A673 (cell line): ENCODE results near the gene SLC39A12. TPM values are rescaled to one million over a fixed set of nuclear protein-coding genes. Genes with fewer than 3 reads are reported as not detected.

Experiments used
- BruUV-seq: library from RNA; stranded (reverse); fragments of 400-500 nt; replicated peaks from 2 replicates; lab custom pipeline; 2021; lab: Mats Ljungman, UMichigan
- CTCF ChIA-PET: fragments of 300-600 bp; sonication (Branson Sonifier 250); formaldehyde crosslinking; loops from one replicate; lab custom pipeline; 2022; ENCODE audit warnings: antibody characterized with exemption; lab: Charles Lee
- POLR2A ChIA-PET: fragments of 300-600 bp; sonication (Branson Sonifier 250); formaldehyde crosslinking; loops from one replicate; lab custom pipeline; 2022; ENCODE audit warnings: antibody characterized with exemption; ENCODE audit not compliant: low non-redundant PET; lab: Charles Lee
- DNase-seq: peaks from one replicate; pipeline ENCODE4 v3.0.0-alpha.2; 2015; ENCODE audit warnings: low spot score
- H3K27ac ChIP-seq: fragments of 200-600 bp; sonication (generic); 2 replicates; pipeline ENCODE4 v1.5.1; 2016; ENCODE audit warnings: mixed run types, low read depth, mild to moderate bottlenecking, mixed read lengths, antibody characterized with exemption, low read length; ENCODE audit not compliant: poor library complexity, severe bottlenecking
- H3K27me3 ChIP-seq: fragments of 200-600 bp; sonication (generic); replicated peaks from 2 replicates; pipeline ENCODE4 v1.6.1; 2017; ENCODE audit warnings: mixed run types, low read depth, mild to moderate bottlenecking, mixed read lengths, antibody characterized with exemption, low read length; ENCODE audit not compliant: insufficient read depth, poor library complexity
- H3K36me3 ChIP-seq: fragments of 200-600 bp; sonication (generic); 2 replicates; pipeline ENCODE4 v1.6.1; 2016; ENCODE audit warnings: mixed run types, mild to moderate bottlenecking, mixed read lengths, antibody characterized with exemption, low read length; ENCODE audit not compliant: insufficient read depth, poor library complexity, severe bottlenecking
- H3K4me1 ChIP-seq: fragments of 200-600 bp; sonication (generic); 2 replicates; pipeline ENCODE4 v1.6.1; 2017; ENCODE audit warnings: mixed run types, mild to moderate bottlenecking, mixed read lengths, antibody characterized with exemption, low read length; ENCODE audit not compliant: insufficient read depth, poor library complexity, severe bottlenecking
- H3K4me3 ChIP-seq: fragments of 200-600 bp; sonication (generic); 2 replicates; pipeline ENCODE4 v1.5.1; 2016; ENCODE audit warnings: low read depth, mixed run types, mild to moderate bottlenecking, mixed read lengths, low read length; ENCODE audit not compliant: poor library complexity, severe bottlenecking
- H3K9me3 ChIP-seq: fragments of 200-600 bp; sonication (generic); 2 replicates; pipeline ENCODE4 v1.6.1; 2016; ENCODE audit warnings: mixed run types, low read depth, mild to moderate bottlenecking, mixed read lengths, antibody characterized with exemption, low read length; ENCODE audit not compliant: poor library complexity, severe bottlenecking
- CTCF ChIP-seq: fragments of 300-800, 200-600 bp; sonication (generic); conservative IDR thresholded peaks from 2 replicates; pipeline ENCODE4 v1.5.1; 2017; ENCODE audit warnings: low read depth, mild to moderate bottlenecking, antibody characterized with exemption, low read length, moderate library complexity, mixed read lengths
- EZH2 ChIP-seq: fragments of 200-600 bp; sonication (generic); IDR thresholded peaks from 2 replicates; pipeline ENCODE4 v1.6.1; 2017; ENCODE audit warnings: borderline replicate concordance, low read depth, mild to moderate bottlenecking, mixed read lengths, antibody characterized with exemption, low read length; ENCODE audit not compliant: poor library complexity, severe bottlenecking
- intact Hi-C: fragments of 100-400 bp; cut with micrococcal nuclease; formaldehyde crosslinking; loops from one replicate; pipeline ENCODE4 v1.10.0; 2022; ENCODE audit not compliant: unreplicated experiment
- total RNA-seq: library from RNA; stranded (reverse); gene quantifications from 2 replicates; pipeline ENCODE4 v1.2.3, GENCODE V29; 2021

SLC39A12 gene
- total RNA-seq, 1 experiment from 2014 or later, result not detected

GRCh38 chr10:17992266-17992665, 40.5 kb downstream of the SLC39A12 start:
- CTCF ChIA-PET, result no interaction called here
- intact Hi-C loops, result no loop called here
- Histone ChIP-seq H3K36me3 (no peaks in the 10 kb centered on the region), H3K4me1 (no peaks in the 10 kb centered on the region), H3K27me3 (no peaks in the 10 kb centered on the region), H3K4me3 (no peak overlapping the region), H3K9me3 (no peaks in the 10 kb centered on the region), H3K27ac (no peak overlapping the region)
- no peak for TF ChIP-seq CTCF
- no peak for TF ChIP-seq EZH2
- POLR2A ChIA-PET, result no interaction called here
- BruUV-seq, result no TSS peak
- no peak for DNase-seq

- Histone ChIP-seq H3K4me1 (no peaks in the 10 kb centered on the region), H3K36me3 (no peaks in the 10 kb centered on the region), H3K27me3 (no peaks in the 10 kb centered on the region), H3K4me3 (no peak overlapping the region), H3K27ac (no peak overlapping the region), H3K9me3 (no peaks in the 10 kb centered on the region)
- no peak for TF ChIP-seq EZH2
- TF ChIP-seq CTCF, result no peak
- no peak for DNase-seq
- no TSS peak for BruUV-seq
- intact Hi-C loops, result no loop called here
- ChIA-PET POLR2A (no interaction called here), CTCF (no interaction called here)
Observed at GRCh38 chr10:17993361-17993760, 41.6 kb downstream of the SLC39A12 start.

GRCh38 chr10:18000601-18001000, 48.9 kb downstream of the SLC39A12 start:
- Histone ChIP-seq H3K4me1 (peaks cover 4% of the 10 kb centered on the region), H3K9me3 (no peaks in the 10 kb centered on the region), H3K27me3 (no peaks in the 10 kb centered on the region), H3K27ac (no peak overlapping the region), H3K4me3 (no peak overlapping the region), H3K36me3 (no peaks in the 10 kb centered on the region)
- BruUV-seq, result no TSS peak
- POLR2A ChIA-PET, result no interaction called here
- intact Hi-C loops, result no loop called here
- no peak for DNase-seq
- CTCF ChIA-PET, result no interaction called here
- TF ChIP-seq EZH2 (no peak), CTCF (no peak)
